Activated T-helper 1 cell treated with Interleukin-2 at 50 U/mL for 16 hours (primary cell): Measurements from ENCODE around the gene SCN5A.

ENCODE experiments used
- DNase-seq: peaks from one replicate; pipeline ENCODE4 v3.0.0-alpha.2; 2020; ENCODE audit warnings: low read depth

The SCN5A gene

DNA sequence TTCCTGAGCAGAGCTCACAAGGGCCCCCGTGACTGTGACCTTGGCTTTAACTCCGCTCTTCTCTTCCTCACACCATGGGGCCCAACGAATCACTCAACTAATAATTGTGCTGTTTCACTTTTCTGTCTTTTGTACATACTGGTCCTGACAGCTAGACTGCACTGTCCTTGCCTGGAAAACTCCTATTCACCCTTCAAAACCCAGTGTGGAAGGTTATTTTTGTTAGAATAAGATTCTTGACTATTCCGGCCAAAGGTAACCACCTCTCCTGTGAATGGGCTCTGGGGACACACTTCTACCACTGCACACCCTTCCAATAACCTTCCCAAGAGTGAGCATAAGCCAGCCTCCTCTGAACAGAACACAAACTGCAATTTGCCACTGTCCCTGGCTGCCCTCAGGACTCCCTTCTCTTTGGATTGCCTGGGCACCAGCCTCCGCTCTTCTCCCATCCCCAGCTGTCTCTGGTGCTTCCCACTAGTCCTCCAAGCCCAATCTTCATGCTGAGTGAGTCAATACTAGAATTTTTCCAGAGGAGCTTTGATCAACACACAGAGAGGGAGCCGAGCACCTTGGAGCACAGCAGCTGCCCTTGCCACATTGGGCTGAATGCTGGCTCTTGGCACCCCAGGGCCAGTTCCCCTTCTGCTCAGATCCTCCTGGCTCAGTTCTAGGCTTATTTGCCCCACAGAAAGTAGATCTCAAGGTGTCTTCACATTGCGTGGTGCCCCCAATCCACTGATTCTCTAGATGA, 2.1 kb downstream of the SCN5A start:
- no peak for DNase-seq

DNA sequence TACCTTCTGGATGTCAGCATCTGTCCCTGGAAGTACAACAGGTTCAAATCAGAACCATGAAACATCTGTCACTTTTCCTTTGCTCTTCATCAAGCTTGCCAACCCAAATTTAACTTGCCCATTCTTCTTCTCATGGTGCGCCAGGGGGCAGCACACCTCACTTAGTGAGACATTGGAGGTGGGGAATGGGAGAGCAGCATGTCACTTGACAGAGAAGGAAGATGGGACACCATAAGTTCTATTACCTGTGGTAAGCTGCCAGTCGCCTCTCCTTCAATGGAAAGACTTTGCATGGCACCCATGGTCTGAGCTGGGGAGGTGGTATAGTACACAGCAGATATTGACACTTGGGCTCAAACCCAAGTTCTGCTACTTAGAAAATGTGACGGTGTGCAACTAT, 2.9 kb downstream of the SCN5A start:
- DNase-seq: no peak

DNA sequence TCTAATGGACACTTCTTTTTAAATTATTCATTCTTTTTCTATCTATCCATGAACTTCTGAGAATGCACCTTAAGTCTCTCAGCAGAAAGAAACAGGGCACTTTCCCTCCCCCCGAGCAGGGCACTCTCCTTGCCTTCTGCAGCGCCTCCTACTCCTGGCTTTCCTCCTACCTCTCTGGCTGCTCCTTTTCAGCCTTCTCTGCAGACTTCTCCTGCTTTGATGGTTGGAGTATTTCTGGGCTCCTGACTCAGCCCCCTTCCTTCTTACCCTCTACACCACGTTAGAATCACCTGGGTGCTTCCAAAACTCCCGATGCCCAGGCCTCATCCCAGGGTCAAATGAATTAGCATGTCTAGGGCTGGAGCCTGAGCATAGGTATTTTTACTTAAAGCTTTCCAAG, 3.4 kb downstream of the SCN5A start:
- no peak for DNase-seq

DNA sequence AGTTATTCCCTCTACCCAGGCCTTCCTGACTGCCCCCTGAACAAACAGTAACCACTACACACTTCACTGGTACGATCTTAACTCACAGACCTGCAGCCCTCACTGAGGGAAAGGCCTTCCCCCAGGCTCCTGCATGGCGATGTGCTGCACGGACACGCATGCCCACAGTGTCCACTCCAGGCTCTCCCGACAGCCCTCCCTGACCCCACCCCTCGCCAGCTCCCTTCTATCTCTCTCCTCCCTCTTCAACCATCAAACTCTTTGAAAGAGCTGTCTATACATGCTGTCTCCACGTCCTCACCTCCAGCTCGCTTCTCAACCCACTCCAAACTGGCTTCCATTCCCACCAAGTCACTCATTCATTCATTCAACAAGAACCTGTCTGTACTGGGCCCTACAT, 3.9 kb downstream of the SCN5A start:
- DNase-seq: no peak

DNA sequence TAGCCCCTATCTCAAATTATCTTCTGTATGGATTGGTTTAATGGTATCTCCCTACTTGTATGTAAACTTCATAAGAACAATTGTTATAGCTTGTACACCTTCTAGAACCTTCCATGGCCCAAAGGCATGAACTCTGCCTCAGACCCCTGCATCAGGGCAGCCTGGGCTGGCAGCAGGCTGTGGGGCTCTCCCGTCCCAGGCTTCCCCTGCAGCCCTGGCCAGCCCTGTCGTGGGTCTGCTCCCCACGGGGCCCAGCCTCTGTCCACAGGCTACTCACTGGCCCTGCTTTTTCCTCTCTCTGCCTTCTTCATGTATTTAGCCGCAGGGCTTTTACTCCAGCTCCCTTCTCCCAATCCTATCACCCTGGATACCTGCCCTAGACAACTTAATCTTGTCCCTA, 4.4 kb downstream of the SCN5A start:
- DNase-seq: no peak

DNA sequence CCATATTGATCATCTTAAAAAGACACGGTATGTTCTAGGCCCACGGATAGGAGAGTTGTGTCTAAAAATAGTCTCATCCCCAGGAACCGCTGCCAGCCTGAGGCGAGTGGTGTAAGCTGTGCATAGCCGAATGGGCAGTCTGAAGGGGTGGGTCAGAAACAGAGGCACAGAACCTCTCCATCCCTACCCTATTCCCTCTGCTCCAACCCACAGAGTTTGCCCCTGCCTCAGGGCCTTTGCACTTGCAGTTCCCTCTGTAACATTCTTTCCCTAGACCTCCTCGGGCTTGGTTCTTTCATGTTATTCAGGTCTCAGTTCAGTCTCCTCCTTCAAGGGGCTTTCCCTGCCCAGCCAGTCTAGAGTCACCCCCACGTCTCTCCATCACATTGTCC, 4.8 kb downstream of the SCN5A start:
- DNase-seq: no peak

DNA sequence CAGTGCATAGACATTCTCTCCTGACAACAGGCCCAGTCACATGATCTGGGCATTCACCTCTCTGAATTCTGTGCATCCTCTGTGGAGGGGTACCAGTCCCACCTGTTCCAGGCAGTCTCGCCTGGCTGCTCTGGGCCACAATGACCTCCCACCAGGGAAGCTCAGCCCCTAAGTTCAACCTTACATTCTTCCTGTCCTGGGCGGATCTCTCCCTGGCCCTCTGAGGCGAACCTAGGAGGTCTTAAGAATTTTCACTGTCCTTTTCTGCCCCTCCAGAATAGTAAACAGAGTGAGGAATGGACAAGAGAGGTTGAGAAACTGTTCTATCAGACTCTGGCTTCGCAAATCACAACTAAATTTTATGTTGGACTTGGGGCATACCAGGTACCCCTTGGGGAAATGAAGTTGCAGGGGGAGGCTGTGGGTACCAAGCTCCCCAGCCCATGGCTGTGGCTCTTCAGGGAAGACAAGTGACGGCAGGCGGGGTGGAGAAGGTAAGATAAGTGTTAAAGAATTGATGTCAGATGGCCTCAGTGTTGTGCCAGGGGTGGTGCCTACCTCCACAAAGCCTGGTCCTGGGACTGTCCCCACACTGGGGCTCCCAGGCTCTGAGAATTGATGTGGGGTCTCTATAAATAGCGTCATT, 5.3 kb downstream of the SCN5A start:
- DNase-seq: no peak

DNA sequence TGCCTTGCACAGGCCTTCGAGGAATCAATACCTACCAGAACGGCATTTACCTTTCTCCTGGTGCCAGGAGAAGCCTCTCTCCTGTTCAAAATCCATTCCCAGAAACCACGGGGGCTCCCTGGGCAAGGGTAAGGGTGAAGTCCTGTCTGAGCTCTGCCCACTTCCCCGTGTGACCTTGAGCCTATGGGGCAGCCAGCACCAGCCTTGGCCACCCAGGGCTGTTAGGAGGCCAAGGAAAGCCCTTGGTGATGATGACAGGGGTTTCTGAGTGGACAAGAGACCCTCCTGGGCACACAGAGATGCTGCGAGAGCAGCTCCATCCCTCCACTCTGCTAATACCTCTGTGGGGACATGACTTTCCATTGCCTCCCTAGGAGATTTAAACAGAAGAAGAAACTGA, 5.9 kb downstream of the SCN5A start:
- no peak for DNase-seq

DNA sequence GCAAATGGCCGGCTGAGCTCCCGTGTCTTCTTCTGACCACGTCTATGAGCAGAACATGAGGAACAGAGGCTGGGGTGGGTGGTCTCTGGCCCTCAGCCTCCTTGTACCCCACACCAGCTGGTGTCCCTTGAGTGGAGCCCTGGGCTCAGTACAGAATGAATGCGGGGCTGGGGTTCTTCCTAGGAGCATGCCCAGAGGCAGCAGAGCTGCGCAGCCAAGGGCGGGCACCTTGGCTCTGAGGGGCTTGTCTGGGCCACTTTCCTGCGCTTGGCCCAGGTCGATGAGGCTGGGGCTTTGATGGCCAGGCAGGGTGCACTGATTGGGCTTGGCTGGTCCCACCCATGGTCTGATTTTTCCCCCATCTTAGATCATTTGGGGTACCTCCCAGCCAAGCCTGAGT, 6.4 kb downstream of the SCN5A start:
- no peak for DNase-seq

DNA sequence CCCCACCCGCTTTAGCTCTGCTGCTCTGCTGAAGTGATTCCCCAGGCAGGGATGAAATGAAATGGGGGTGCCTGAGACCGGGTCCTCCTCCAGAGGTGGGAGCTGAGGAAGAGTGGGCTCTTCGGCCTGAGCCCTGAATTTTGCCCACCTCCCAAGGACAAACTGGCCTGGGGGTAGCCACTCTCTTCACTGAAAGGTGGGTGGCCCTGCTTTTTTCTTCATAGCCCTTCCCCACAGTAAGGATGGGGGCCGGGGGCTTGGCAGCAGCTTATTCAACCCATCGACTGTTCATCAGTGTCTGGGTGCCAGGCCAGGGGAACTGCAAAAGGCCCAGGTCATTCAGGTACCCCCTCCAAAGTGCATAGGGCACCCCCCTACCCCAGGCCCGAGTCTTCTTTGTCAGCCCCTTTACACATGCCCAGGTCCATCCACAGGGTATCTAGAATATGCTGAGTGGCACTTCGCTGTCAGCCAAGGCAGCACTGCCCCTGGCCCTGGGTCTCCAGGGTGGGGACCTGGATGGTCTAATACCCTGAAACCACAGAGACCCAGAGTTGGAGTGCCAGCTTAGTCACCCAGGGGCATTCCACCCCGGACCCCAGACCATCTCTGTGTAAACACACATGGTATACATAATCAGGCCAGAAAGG, 7.9 kb downstream of the SCN5A start:
- no peak for DNase-seq

DNA sequence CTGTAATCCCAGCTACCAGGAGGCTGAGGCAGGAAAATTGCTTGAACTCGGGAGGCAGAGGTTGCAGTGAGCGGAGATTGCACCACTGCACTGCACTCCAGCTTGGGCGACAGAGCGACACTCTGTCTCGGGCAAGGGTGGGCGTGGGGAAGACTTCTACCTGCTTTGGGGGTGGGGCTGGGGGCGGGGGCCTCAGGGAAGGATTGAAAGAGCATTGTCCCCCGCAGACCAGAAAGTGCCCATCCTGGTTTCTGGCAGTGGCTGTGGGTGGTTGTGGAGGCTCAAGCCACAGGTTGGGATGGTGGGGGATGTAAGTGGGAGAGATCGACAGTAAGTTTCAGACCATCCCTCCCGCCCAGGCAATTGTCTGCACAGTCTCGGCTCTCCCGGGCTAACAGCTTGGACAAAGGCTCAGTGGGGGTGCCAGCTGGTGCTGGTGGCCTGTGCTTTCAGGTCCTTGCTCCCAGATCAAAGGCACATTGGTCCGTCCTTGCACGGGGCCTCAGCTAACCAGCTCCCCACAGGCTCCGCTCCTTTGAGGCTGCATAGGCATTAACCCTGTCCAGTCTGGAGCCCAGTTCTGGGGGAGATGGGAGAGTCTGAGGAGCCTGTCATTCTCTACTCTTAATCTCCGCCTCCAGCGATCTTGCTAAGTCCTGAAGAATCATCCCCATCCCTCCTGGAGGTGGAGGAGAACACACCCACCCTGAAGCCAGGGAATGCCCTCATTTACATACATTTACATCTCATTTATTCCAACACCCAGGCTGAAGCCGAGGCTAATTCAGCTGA, 8.6 kb downstream of the SCN5A start:
- no peak for DNase-seq

DNA sequence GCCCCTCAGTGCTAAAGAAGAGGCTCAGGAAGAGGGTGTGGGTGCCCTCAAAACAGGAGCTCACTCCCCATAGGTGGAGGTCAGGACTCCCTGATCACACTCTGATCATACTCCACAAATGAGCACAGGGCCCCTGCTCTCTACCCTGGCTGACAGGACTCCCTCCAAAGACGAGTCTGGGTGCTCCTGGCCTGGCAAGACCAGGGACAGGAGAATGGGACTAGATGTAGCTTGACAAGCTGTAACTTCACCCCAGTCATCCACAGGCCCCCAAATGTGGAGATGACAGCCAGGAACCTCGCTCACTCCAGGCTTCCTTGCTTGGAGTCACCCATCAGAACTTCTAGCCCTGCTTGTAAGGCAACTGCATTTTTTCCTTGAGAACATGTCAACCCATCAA, 11.1 kb downstream of the SCN5A start:
- DNase-seq: no peak

DNA sequence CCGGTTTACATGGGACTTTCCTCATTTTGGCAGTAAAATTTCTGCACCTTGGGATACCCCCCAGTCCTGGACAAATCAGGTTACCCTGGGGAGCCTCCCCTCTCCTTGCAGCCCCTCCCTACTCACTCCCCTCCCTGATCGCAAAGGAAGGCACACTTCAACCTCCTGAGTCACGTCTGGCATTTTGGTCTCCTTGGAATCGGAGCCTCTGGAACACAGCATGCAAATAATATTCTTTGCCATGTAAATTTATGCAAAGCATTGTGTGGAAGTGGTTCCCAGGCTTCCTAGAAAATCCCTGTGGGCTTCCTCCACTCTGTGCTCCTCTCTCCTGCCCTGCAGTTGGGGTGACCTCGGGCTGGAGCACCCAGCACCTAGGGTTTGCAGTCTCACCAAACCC, 11.6 kb downstream of the SCN5A start:
- no peak for DNase-seq

DNA sequence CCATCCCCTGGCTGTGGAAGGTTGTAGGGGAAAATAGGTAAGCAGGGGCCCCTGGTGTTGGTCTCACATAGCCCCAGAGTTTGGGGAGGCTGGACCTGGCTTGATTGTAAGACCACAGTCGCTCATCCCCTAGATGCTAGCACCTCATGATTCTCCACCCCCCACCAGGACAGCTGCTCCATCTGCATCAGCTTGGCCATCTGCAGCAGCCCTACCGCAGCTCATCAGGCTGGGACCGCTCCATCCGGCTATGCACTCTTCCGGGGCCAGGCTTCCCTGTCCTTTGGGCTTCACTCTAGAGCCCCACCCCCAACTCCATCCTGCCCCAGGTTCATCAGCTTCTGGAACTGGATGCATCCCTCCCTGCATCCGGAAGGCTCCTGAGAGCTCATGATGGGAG, 12.6 kb downstream of the SCN5A start:
- DNase-seq: no peak

DNA sequence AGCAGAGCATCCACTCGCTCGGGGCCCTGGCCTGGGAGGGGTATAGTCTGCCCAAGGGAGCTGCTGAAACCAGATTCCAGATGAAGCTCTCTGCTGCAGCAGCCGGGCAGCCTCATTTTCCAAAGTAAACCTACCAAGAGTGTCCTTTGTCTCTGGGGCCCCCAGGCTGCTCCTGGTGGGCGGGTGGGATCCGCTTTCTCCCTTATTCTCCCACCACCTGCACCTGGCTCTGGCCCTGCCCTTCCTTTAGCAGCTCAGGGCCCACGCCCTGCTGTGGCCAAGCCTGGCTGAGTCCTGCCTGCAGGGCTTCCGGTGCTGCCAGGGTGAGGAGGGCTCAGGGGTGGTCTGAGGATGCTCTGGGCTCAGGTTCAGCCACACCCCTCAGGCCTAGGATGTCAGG, 13.0 kb downstream of the SCN5A start:
- no peak for DNase-seq

DNA sequence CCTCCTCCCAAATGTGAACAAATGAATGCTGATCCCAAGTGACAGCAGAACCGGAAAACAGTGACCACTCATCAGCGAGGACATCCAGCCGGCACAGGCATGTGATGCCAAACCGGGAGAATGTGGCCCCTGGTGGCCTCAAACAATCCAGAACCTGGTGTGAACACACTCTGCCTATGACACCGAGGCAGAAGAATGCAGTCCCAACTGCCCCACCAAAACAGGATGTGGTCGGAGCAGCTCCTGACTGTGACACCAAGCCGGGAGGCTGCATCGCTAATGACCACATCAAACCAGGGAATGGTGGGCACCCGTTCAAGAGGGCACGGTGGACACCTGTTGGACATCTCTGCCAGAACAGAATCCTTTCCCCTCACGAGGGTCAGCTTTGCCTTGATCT, 15.4 kb downstream of the SCN5A start:
- DNase-seq: no peak

DNA sequence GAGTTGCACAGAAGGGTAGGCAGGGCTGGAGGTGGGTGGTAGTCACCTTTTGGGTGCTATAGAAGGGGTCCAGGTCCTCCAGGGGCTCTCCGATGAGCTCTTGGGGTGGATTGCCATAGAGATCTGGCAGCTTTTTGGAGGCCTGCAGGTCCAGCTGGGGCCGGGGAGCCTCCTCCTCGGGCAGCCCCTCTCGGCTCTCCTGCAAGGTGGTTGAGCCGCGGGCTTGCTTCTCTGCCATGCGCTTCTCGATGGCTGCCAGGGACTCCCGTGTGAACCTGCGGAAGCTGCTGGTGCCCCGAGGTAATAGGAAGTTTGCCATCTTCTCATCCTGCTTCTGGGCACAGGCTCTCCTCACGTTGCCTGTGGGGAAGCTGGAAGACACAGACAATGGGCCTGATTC, 16.5 kb downstream of the SCN5A start:
- no peak for DNase-seq

DNA sequence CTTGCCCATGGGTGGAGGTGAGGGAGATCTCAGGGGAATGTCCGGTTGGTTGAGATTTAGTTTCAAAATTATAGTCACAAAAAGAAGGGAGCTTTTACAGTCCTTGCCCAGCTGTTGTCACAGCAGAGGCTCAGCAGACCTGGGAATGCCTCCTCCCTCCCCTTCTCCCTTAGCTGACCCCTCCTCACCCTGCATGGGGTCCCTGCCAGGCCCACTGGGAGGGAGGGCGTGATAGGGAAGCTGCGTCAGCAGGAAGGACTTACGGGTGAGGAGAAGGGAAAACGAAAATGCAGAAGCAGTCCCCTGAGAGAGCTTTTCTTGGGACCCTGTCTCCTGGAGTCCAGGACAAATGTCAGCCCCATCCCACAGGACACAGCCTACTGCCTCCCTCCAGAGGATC, 18.9 kb downstream of the SCN5A start:
- DNase-seq: no peak

DNA sequence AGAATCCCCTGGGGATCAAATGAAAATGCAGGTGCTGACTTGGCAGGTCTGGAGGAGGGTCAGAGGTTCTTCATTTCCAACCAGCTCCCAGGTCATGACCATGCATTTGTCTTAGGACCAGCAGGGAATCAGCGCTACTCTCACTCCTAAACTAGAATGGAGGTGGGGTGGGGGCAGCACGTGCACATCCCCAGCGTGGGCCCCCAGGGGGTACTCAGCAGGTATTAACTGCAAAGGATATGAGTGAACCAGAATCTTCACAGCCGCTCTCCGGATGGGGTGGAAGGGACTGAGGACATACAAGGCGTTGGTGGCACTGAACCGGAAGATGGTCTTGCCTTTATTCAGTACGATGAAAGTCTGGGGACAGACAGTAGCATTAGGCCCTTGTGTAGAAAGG, 19.4 kb downstream of the SCN5A start:
- no peak for DNase-seq

DNA sequence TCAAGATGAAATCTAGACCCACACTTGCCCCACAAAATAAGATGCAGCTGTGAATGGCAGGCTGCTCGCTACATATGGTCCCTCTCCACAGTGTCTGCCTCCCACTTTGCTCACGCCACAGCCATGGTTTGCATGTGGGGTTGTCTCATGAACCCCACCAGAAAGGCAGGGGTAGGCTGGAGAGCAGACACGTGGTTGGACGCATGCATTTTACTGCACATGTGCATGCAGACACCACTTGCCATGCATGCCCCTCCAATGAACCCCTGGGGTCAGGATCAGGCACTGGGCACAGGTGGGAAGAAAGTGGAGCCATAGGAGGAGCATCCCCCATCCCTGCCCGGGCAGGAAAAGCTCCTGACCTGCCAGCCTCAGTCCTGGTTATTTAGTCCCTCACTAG, 20.7 kb downstream of the SCN5A start:
- no peak for DNase-seq

DNA sequence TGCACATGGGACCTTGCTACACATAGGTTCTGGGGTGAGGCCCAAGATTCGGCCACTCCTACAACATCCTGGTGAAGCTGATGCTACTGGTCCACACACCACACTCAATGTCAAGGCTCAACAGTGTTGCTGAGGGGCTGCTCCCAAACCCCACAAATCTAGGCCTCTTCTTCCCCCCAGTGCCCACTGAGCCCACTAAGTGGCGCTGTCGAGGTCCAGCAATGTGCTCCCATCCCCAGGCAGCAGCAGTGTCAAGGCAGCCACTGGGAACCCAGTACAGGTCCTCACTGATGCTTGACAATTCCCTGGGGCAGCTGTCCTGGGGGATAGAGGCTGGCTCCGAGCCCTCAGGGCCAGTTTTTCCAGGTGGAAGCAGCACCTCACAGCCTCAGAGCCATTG, 21.5 kb downstream of the SCN5A start:
- DNase-seq: no peak

DNA sequence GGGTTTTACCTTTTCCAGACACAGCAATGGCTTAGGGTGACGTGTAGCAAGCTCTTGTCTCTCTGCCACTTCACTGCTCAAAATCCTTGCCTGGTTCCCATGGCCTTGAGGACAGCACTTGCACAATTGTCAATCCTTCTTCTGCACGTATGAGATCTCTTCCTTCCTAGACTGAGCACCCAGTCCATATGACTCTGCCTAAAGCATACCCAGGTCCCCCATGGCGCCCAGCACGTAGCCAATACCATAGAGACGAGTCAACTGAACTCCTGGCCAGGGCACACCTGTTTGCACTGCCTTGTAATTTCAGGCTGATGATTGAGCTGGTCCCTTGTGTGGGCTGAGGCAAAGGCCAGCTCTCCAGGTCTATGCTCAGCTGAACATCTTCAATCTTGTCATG, 23.3 kb downstream of the SCN5A start:
- no peak for DNase-seq

DNA sequence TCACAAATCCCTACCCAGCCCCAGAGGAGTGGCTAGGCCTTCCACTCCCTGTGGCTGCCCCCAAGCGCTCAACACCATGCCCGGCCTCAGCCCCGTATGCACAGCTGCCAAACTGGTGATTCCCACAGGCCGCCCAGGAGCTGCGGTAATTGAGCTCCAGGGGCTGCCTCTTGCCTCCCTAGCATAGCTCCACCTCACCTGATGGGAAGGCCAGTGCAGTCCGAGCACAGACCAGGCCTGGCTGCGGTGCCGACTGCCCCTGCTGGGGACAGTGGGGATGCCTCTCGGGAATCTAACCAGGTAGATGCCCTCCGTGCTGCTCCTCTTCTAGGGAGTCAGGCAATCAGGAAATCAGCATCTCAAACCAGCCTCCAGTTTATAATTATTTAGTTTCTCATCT, 25.9 kb downstream of the SCN5A start:
- DNase-seq: no peak
